Mesenchymal stem cell (in vitro differentiated cells and primary cell): ENCODE measurements around the gene RASAL2.

Experiments
- DNase-seq: peaks from one replicate; pipeline ENCODE4 v3.0.0-alpha.2; 2013
- H2AFZ ChIP-seq: one replicate; pipeline ENCODE4 v1.6.1; 2013; ENCODE audit warnings: low read depth, mild to moderate bottlenecking, control low read depth, inconsistent platforms, low read length, moderate library complexity
- H2AK5ac ChIP-seq: 2 replicates; pipeline ENCODE4 v1.6.1; 2013; ENCODE audit warnings: low read length, moderate library complexity, mild to moderate bottlenecking, inconsistent platforms; ENCODE audit not compliant: severe bottlenecking
- H2BK120ac ChIP-seq: one replicate; pipeline ENCODE4 v1.6.1; 2013; ENCODE audit warnings: low read depth, mild to moderate bottlenecking, inconsistent platforms, low read length, moderate library complexity
- H2BK12ac ChIP-seq, 2 experiments: one replicate each; pipeline ENCODE4 v1.6.1; 2013; ENCODE audit warnings: inconsistent platforms in 2 of 2, low read length in 2 of 2, mild to moderate bottlenecking in 2 of 2, moderate library complexity in 2 of 2, control low read depth in 1 of 2
- H2BK15ac ChIP-seq: one replicate; pipeline ENCODE4 v1.6.1; 2013; ENCODE audit warnings: mild to moderate bottlenecking, low read depth, inconsistent platforms; ENCODE audit not compliant: poor library complexity, severe bottlenecking
- H2BK5ac ChIP-seq: 2 replicates; pipeline ENCODE4 v1.6.1; 2013; ENCODE audit warnings: low read depth, mild to moderate bottlenecking, low read length, control low read depth, inconsistent platforms; ENCODE audit not compliant: poor library complexity, severe bottlenecking
- H3K14ac ChIP-seq, 2 experiments: one replicate each; pipeline ENCODE4 v1.6.1; 2013; ENCODE audit warnings: inconsistent platforms in 2 of 2, low read length in 2 of 2, control low read depth in 1 of 2, mild to moderate bottlenecking in 1 of 2, moderate library complexity in 1 of 2
- H3K18ac ChIP-seq, 2 experiments: one replicate each; pipeline ENCODE4 v1.6.1; 2013; ENCODE audit warnings: inconsistent platforms in 2 of 2, low read length in 2 of 2, control low read depth in 1 of 2, low read depth in 1 of 2, mild to moderate bottlenecking in 1 of 2
- H3K23ac ChIP-seq, 2 experiments: one replicate each; pipeline ENCODE4 v1.6.1; 2013; ENCODE audit warnings: inconsistent platforms in 2 of 2, low read length in 2 of 2, mild to moderate bottlenecking in 2 of 2, moderate library complexity in 2 of 2, control low read depth in 1 of 2
- H3K27ac ChIP-seq: 2 replicates; pipeline ENCODE4 v1.5.1; 2013; ENCODE audit warnings: mild to moderate bottlenecking, moderate library complexity, low read length, control low read depth, inconsistent platforms; ENCODE audit not compliant: poor library complexity, severe bottlenecking
- H3K27me3 ChIP-seq, 2 experiments: 2 replicates each; pipeline versions ENCODE4 v1.6.1 to v1.7.0; 2013; ENCODE audit warnings: low read length in 2 of 2, mild to moderate bottlenecking in 2 of 2, moderate library complexity in 2 of 2, control low read depth in 1 of 2, inconsistent platforms in 1 of 2; ENCODE audit not compliant: control insufficient read depth in 1 of 2, insufficient read depth in 1 of 2
- H3K36me3 ChIP-seq, 2 experiments: 2 replicates each; pipeline versions ENCODE4 v1.6.1 to v1.7.0; 2013; ENCODE audit warnings: low read length in 2 of 2, control low read depth in 1 of 2, inconsistent platforms in 1 of 2, low read depth in 1 of 2, mild to moderate bottlenecking in 1 of 2; ENCODE audit not compliant: insufficient read depth in 2 of 2, control insufficient read depth in 1 of 2
- H3K4ac ChIP-seq, 2 experiments: one replicate each; pipeline ENCODE4 v1.6.1; 2013; ENCODE audit warnings: inconsistent platforms in 2 of 2, low read length in 2 of 2, mild to moderate bottlenecking in 2 of 2, moderate library complexity in 2 of 2, control low read depth in 1 of 2, low read depth in 1 of 2
- H3K4me1 ChIP-seq: 2 replicates; pipeline ENCODE4 v1.6.1; 2013; ENCODE audit warnings: low read depth, low read length, control low read depth; ENCODE audit not compliant: control insufficient read depth, insufficient read depth
- H3K4me2 ChIP-seq: 2 replicates; pipeline ENCODE4 v1.6.1; 2013; ENCODE audit warnings: low read length, mild to moderate bottlenecking, inconsistent platforms; ENCODE audit not compliant: poor library complexity, severe bottlenecking
- H3K4me3 ChIP-seq, 2 experiments: 2 replicates each; pipeline versions ENCODE4 v1.5.1 to v1.7.0; 2013; ENCODE audit warnings: low read length in 2 of 2, mild to moderate bottlenecking in 2 of 2, control low read depth in 1 of 2, low read depth in 1 of 2; ENCODE audit not compliant: insufficient read depth in 1 of 2
- H3K79me1 ChIP-seq: replicated peaks from 2 replicates; pipeline ENCODE4 v1.6.1; 2013; ENCODE audit warnings: mild to moderate bottlenecking, control low read depth, low read length, inconsistent platforms; ENCODE audit not compliant: poor library complexity, severe bottlenecking
- H3K9ac ChIP-seq: 2 replicates; pipeline ENCODE4 v1.7.0; 2013; ENCODE audit warnings: mild to moderate bottlenecking, low read length, moderate library complexity
- H3K9me3 ChIP-seq: 2 replicates; pipeline ENCODE4 v1.7.0; 2013; ENCODE audit warnings: mild to moderate bottlenecking, low read length; ENCODE audit not compliant: control insufficient read depth
- H4K8ac ChIP-seq: one replicate; pipeline ENCODE4 v1.6.1; 2013; ENCODE audit warnings: inconsistent platforms, mild to moderate bottlenecking, low read length, moderate library complexity
- H4K91ac ChIP-seq: one replicate; pipeline ENCODE4 v1.6.1; 2013; ENCODE audit warnings: mild to moderate bottlenecking, low read length, inconsistent platforms
- WGBS: methylation state at CpG from one replicate; pipeline ENCODE4 v1.1.7; 2013; ENCODE audit warnings: mixed read lengths; 5-methylcytosine and 5-hydroxymethylcytosine counted together

RASAL2 gene

GRCh38 chr1:178464141-178464540, 370.2 kb downstream of the RASAL2 start:
- H3K27me3 ChIP-seq, result no peaks in the 10 kb centered on the region
- H2AFZ ChIP-seq, result no peak overlapping the region
- no peak overlapping the region for H2AK5ac ChIP-seq
- no peak overlapping the region for H3K23ac ChIP-seq
- no peak overlapping the region for H2BK120ac ChIP-seq
- H4K8ac ChIP-seq, result no peak overlapping the region
- no peak overlapping the region for H3K4me2 ChIP-seq
- no peak overlapping the region for H2BK12ac ChIP-seq
- H3K79me1 ChIP-seq, result peaks cover 3% of the 10 kb centered on the region
- no peak overlapping the region for H3K14ac ChIP-seq
- no peaks in the 10 kb centered on the region for H3K9me3 ChIP-seq
- no peak overlapping the region for H4K91ac ChIP-seq
- no peak overlapping the region for H3K18ac ChIP-seq
- no peak overlapping the region for H2BK5ac ChIP-seq
- H3K4ac ChIP-seq, result no peak overlapping the region
- H3K27ac ChIP-seq, result no peak overlapping the region
- no peaks in the 10 kb centered on the region for H3K4me1 ChIP-seq
- H3K9ac ChIP-seq, result no peak overlapping the region
- WGBS, result 100% methylated on average over 1 of the region's 1 CpG
- no peak overlapping the region for H2BK15ac ChIP-seq
- H3K36me3 ChIP-seq, result peaks cover 9 to 47% of the 10 kb centered on the region in 2 experiments
- no peak overlapping the region for H3K4me3 ChIP-seq
- DNase-seq, result no peak

- Histone ChIP-seq H2BK15ac (no peak overlapping the region), H2AFZ (no peak overlapping the region), H3K27me3 (no peaks in the 10 kb centered on the region), H4K8ac (no peak overlapping the region), H3K4me3 (no peak overlapping the region), H3K4me1 (no peaks in the 10 kb centered on the region), H3K4ac (no peak overlapping the region), H3K14ac (no peak overlapping the region), H3K79me1 (peaks cover 3% of the 10 kb centered on the region), H3K36me3 (peaks cover 10 to 51% of the 10 kb centered on the region in 2 experiments), H2BK5ac (no peak overlapping the region), H2BK120ac (no peak overlapping the region), H4K91ac (no peak overlapping the region), H2BK12ac (no peak overlapping the region), H3K23ac (no peak overlapping the region), H3K18ac (no peak overlapping the region), H3K4me2 (no peak overlapping the region), H3K27ac (no peak overlapping the region), H3K9ac (no peak overlapping the region), H3K9me3 (no peaks in the 10 kb centered on the region), H2AK5ac (no peak overlapping the region)
- DNase-seq, result no peak
Observed at GRCh38 chr1:178464566-178464965, 370.7 kb downstream of the RASAL2 start.

GRCh38 chr1:178465011-178465410, 371.1 kb downstream of the RASAL2 start:
- peak overlapping the region; percentile 27 for H3K9ac ChIP-seq

GRCh38 chr1:178467837-178468236, 373.9 kb downstream of the RASAL2 start:
- Histone ChIP-seq H4K91ac (no peak overlapping the region), H4K8ac (no peak overlapping the region), H3K9me3 (no peaks in the 10 kb centered on the region), H3K9ac (no peak overlapping the region), H3K4me3 (no peak overlapping the region), H3K4me2 (no peak overlapping the region), H2BK12ac (no peak overlapping the region), H3K14ac (no peak overlapping the region), H2AFZ (no peak overlapping the region), H2AK5ac (no peak overlapping the region), H3K36me3 (peaks cover 10 to 75% of the 10 kb centered on the region in 2 experiments), H3K27ac (no peak overlapping the region), H2BK120ac (no peak overlapping the region), H3K4ac (no peak overlapping the region), H3K27me3 (no peaks in the 10 kb centered on the region), H3K23ac (no peak overlapping the region), H3K4me1 (no peaks in the 10 kb centered on the region), H3K18ac (no peak overlapping the region), H2BK5ac (no peak overlapping the region), H3K79me1 (peaks cover 3% of the 10 kb centered on the region), H2BK15ac (no peak overlapping the region)
- no peak for DNase-seq

More at GRCh38 chr1:178465011-178465410, 371.1 kb downstream of the RASAL2 start:
- H3K4me2 ChIP-seq, result no peak overlapping the region
- H3K36me3 ChIP-seq, result peaks cover 10 to 56% of the 10 kb centered on the region in 2 experiments
- H4K91ac ChIP-seq, result no peak overlapping the region
- peak; percentile 40 for DNase-seq
- H3K27ac ChIP-seq, result no peak overlapping the region
- no peak overlapping the region for H3K18ac ChIP-seq
- H2AFZ ChIP-seq, result no peak overlapping the region
- H3K79me1 ChIP-seq, result peaks cover 3% of the 10 kb centered on the region
- no peak overlapping the region for H3K4ac ChIP-seq
- H2BK120ac ChIP-seq, result no peak overlapping the region
- H2AK5ac ChIP-seq, result no peak overlapping the region
- H2BK12ac ChIP-seq, result no peak overlapping the region
- H3K14ac ChIP-seq, result no peak overlapping the region
- no peak overlapping the region for H2BK5ac ChIP-seq
- no peak overlapping the region for H4K8ac ChIP-seq
- no peaks in the 10 kb centered on the region for H3K4me1 ChIP-seq
- H3K9me3 ChIP-seq, result no peaks in the 10 kb centered on the region
- no peak overlapping the region for H3K23ac ChIP-seq
- H3K27me3 ChIP-seq, result no peaks in the 10 kb centered on the region
- no peak overlapping the region for H2BK15ac ChIP-seq
- no peak overlapping the region for H3K4me3 ChIP-seq
